ENCODE measurements around the gene TCF4.

Gene TCF4

GRCh38 chr18:55500316-55501086 is 87.5 kb downstream of the TCF4 start:
- no peaks in the 10 kb centered on the region for H3K27me3 ChIP-seq (replicated peaks in 2 of 5; ENCODE audit: control insufficient read depth in 4 of 5, insufficient read depth in 5 of 5, low read length in 4 of 5)
- DNase-seq = peak in 2 of 3 donors; percentile 47 to 59
- ChIA-PET POLR2A (interaction anchor here (0.6 kb wide), 1 partner anchor 148 kb away, joined by 3 read pairs; no protein-coding TSS in a partner anchor), CTCF (interaction anchor here (1.0 kb wide), 1 partner anchor 12 kb away, joined by 3 read pairs; no protein-coding TSS in a partner anchor)
- H3K4me1 ChIP-seq (ENCODE audit: control extremely low read depth in 1 of 4, control insufficient read depth in 4 of 4, insufficient read depth in 4 of 4, low read length in 3 of 4) = peaks cover 0 to 15% (median 6%) of the 10 kb centered on the region in 4 experiments
- no peak overlapping the region for H3K27ac ChIP-seq (ENCODE audit: insufficient read depth in 1 of 2, low read depth in 1 of 2, low read length in 2 of 2, poor library complexity in 1 of 2, severe bottlenecking in 2 of 2)
- WGBS (ENCODE audit: insufficient coverage) = no CpG with 5 or more reads among the region's 4 CpGs
- H3K4me3 ChIP-seq (ENCODE audit: control insufficient read depth in 1 of 7, extremely low read depth in 1 of 7, insufficient read depth in 4 of 7, low read depth in 2 of 7, low read length in 6 of 7) = no peak overlapping the region
- no peaks in the 10 kb centered on the region for H3K9me3 ChIP-seq (ENCODE audit: control extremely low read depth in 1 of 5, control insufficient read depth in 4 of 5, insufficient read depth in 2 of 5, low read depth in 1 of 5, low read length in 4 of 5)
- peaks cover 0 to 3% (median 0%) of the 10 kb centered on the region in 4 experiments for H3K36me3 ChIP-seq (ENCODE audit: control insufficient read depth in 4 of 4, insufficient read depth in 4 of 4, low read length in 3 of 4)

GRCh38 chr18:55499526-55499925 is 88.5 kb downstream of the TCF4 start:
- ChIA-PET POLR2A (no interaction called here), CTCF (interaction anchor here (0.8 to 1.0 kb wide), 2 partner anchors 14 to 158 kb away, joined by 4 read pairs; no protein-coding TSS in a partner anchor)
- H3K36me3 ChIP-seq (ENCODE audit: control insufficient read depth in 4 of 4, insufficient read depth in 4 of 4, low read length in 3 of 4) = peaks cover 0 to 3% (median 0%) of the 10 kb centered on the region in 4 experiments
- no peak overlapping the region for H3K27ac ChIP-seq (ENCODE audit: insufficient read depth in 1 of 2, low read depth in 1 of 2, low read length in 2 of 2, poor library complexity in 1 of 2, severe bottlenecking in 2 of 2)
- H3K4me3 ChIP-seq (ENCODE audit: control insufficient read depth in 1 of 7, extremely low read depth in 1 of 7, insufficient read depth in 4 of 7, low read depth in 2 of 7, low read length in 6 of 7) = no peak overlapping the region
- 100% methylated on average over 2 of the region's 3 CpGs for WGBS (ENCODE audit: insufficient coverage)
- DNase-seq = no peak
- peaks cover 0 to 15% (median 6%) of the 10 kb centered on the region in 4 experiments for H3K4me1 ChIP-seq (ENCODE audit: control extremely low read depth in 1 of 4, control insufficient read depth in 4 of 4, insufficient read depth in 4 of 4, low read length in 3 of 4)
- no peaks in the 10 kb centered on the region for H3K27me3 ChIP-seq (replicated peaks in 2 of 5; ENCODE audit: control insufficient read depth in 4 of 5, insufficient read depth in 5 of 5, low read length in 4 of 5)
- no peaks in the 10 kb centered on the region for H3K9me3 ChIP-seq (ENCODE audit: control extremely low read depth in 1 of 5, control insufficient read depth in 4 of 5, insufficient read depth in 2 of 5, low read depth in 1 of 5, low read length in 4 of 5)

DNA sequence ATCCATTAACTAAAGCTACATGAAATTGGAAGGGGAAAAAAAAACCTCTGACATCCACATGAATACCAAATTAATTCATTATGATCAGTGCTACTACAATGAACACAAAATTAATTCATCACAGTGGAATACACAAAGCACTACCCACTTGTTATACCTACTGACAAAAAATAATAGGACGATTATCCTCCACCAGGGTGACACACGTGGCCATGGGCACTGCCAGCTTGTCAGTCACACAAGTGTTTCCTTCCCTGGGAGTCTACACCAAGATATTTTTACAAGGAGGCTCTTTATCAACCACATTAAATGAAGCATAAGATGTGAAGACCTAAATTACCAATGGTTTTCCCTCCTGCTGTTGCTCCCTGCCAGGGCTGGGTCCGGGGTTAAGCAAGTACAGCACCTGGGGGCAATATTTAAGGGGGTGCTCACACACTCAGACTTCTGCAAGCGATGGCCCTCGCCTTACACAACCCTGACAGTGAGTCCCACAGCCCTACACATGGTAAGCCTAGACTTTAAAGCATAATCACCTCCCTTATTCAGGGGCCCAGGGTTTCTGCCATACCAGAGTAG is 90.1 kb downstream of the TCF4 start:
- H3K27me3 ChIP-seq (replicated peaks in 2 of 5; ENCODE audit: control insufficient read depth in 4 of 5, insufficient read depth in 5 of 5, low read length in 4 of 5) = no peaks in the 10 kb centered on the region
- WGBS (ENCODE audit: insufficient coverage) = 82% methylated on average over 5 of the region's 5 CpGs
- ChIA-PET POLR2A (interaction anchor here (1.3 kb wide), 1 partner anchor 10 kb away, joined by 9 read pairs; no protein-coding TSS in a partner anchor), CTCF (interaction anchor here (1.4 to 2.1 kb wide), 3 partner anchors 8 to 32 kb away, joined by 3 to 6 read pairs (median 4); no protein-coding TSS in a partner anchor)
- no peak overlapping the region for H3K4me3 ChIP-seq (ENCODE audit: control insufficient read depth in 1 of 7, extremely low read depth in 1 of 7, insufficient read depth in 4 of 7, low read depth in 2 of 7, low read length in 6 of 7)
- H3K4me1 ChIP-seq (ENCODE audit: control extremely low read depth in 1 of 4, control insufficient read depth in 4 of 4, insufficient read depth in 4 of 4, low read length in 3 of 4) = peaks cover 0 to 15% (median 6%) of the 10 kb centered on the region in 4 experiments
- peaks cover 0 to 3% (median 0%) of the 10 kb centered on the region in 4 experiments for H3K36me3 ChIP-seq (ENCODE audit: control insufficient read depth in 4 of 4, insufficient read depth in 4 of 4, low read length in 3 of 4)
- no peak overlapping the region for H3K27ac ChIP-seq (ENCODE audit: insufficient read depth in 1 of 2, low read depth in 1 of 2, low read length in 2 of 2, poor library complexity in 1 of 2, severe bottlenecking in 2 of 2)
- H3K9me3 ChIP-seq (ENCODE audit: control extremely low read depth in 1 of 5, control insufficient read depth in 4 of 5, insufficient read depth in 2 of 5, low read depth in 1 of 5, low read length in 4 of 5) = no peaks in the 10 kb centered on the region
- peak in 1 of 3 donors; percentile 23 for DNase-seq

GRCh38 chr18:55494899-55495298 is 93.1 kb downstream of the TCF4 start:
- H3K27ac ChIP-seq (ENCODE audit: insufficient read depth in 1 of 2, low read depth in 1 of 2, low read length in 2 of 2, poor library complexity in 1 of 2, severe bottlenecking in 2 of 2) = no peak overlapping the region
- peaks cover 0 to 5% (median 2%) of the 10 kb centered on the region in 4 experiments for H3K4me1 ChIP-seq (ENCODE audit: control extremely low read depth in 1 of 4, control insufficient read depth in 4 of 4, insufficient read depth in 4 of 4, low read length in 3 of 4)
- no peak overlapping the region for H3K4me3 ChIP-seq (ENCODE audit: control insufficient read depth in 1 of 7, extremely low read depth in 1 of 7, insufficient read depth in 4 of 7, low read depth in 2 of 7, low read length in 6 of 7)
- ChIA-PET POLR2A (interaction anchor here (0.6 kb wide), 1 partner anchor 230 kb away, joined by 6 read pairs; no protein-coding TSS in a partner anchor), CTCF (no interaction called here)
- DNase-seq = no peak
- no CpG with 5 or more reads among the region's 1 CpG for WGBS (ENCODE audit: insufficient coverage)
- H3K27me3 ChIP-seq (replicated peaks in 2 of 5; ENCODE audit: control insufficient read depth in 4 of 5, insufficient read depth in 5 of 5, low read length in 4 of 5) = no peaks in the 10 kb centered on the region
- no peaks in the 10 kb centered on the region for H3K9me3 ChIP-seq (ENCODE audit: control extremely low read depth in 1 of 5, control insufficient read depth in 4 of 5, insufficient read depth in 2 of 5, low read depth in 1 of 5, low read length in 4 of 5)
- H3K36me3 ChIP-seq (ENCODE audit: control insufficient read depth in 4 of 4, insufficient read depth in 4 of 4, low read length in 3 of 4) = peaks cover 0 to 3% (median 0%) of the 10 kb centered on the region in 4 experiments

- H3K27me3 ChIP-seq (replicated peaks in 2 of 5; ENCODE audit: control insufficient read depth in 4 of 5, insufficient read depth in 5 of 5, low read length in 4 of 5) = no peaks in the 10 kb centered on the region
- POLR2A ChIA-PET = no interaction called here
- H3K4me1 ChIP-seq (ENCODE audit: control extremely low read depth in 1 of 4, control insufficient read depth in 4 of 4, insufficient read depth in 4 of 4, low read length in 3 of 4) = peaks cover 3 to 9% (median 6%) of the 10 kb centered on the region in 4 experiments
- H3K9me3 ChIP-seq (ENCODE audit: control extremely low read depth in 1 of 5, control insufficient read depth in 4 of 5, insufficient read depth in 2 of 5, low read depth in 1 of 5, low read length in 4 of 5) = no peaks in the 10 kb centered on the region
- H3K4me3 ChIP-seq (ENCODE audit: control insufficient read depth in 1 of 7, extremely low read depth in 1 of 7, insufficient read depth in 4 of 7, low read depth in 2 of 7, low read length in 6 of 7) = no peak overlapping the region
- no peak for DNase-seq
- peaks cover 0 to 3% (median 0%) of the 10 kb centered on the region in 4 experiments for H3K36me3 ChIP-seq (ENCODE audit: control insufficient read depth in 4 of 4, insufficient read depth in 4 of 4, low read length in 3 of 4)
- CTCF ChIA-PET = no interaction called here
- no peak overlapping the region for H3K27ac ChIP-seq (ENCODE audit: insufficient read depth in 1 of 2, low read depth in 1 of 2, low read length in 2 of 2, poor library complexity in 1 of 2, severe bottlenecking in 2 of 2)
- no CpG with 5 or more reads among the region's 1 CpG for WGBS (ENCODE audit: insufficient coverage)
These were observed 93.6 kb downstream of the TCF4 start for GRCh38 chr18:55494441-55494840.

- no peaks in the 10 kb centered on the region for H3K36me3 ChIP-seq (ENCODE audit: control insufficient read depth in 4 of 4, insufficient read depth in 4 of 4, low read length in 3 of 4)
- POLR2A ChIA-PET = no interaction called here
- H3K27me3 ChIP-seq (replicated peaks in 2 of 5; ENCODE audit: control insufficient read depth in 4 of 5, insufficient read depth in 5 of 5, low read length in 4 of 5) = no peaks in the 10 kb centered on the region
- no peak overlapping the region for H3K27ac ChIP-seq (ENCODE audit: insufficient read depth in 1 of 2, low read depth in 1 of 2, low read length in 2 of 2, poor library complexity in 1 of 2, severe bottlenecking in 2 of 2)
- H3K4me3 ChIP-seq (ENCODE audit: control insufficient read depth in 1 of 7, extremely low read depth in 1 of 7, insufficient read depth in 4 of 7, low read depth in 2 of 7, low read length in 6 of 7) = no peak overlapping the region
- 93% methylated on average over 3 of the region's 4 CpGs for WGBS (ENCODE audit: insufficient coverage)
- H3K9me3 ChIP-seq (ENCODE audit: control extremely low read depth in 1 of 5, control insufficient read depth in 4 of 5, insufficient read depth in 2 of 5, low read depth in 1 of 5, low read length in 4 of 5) = no peaks in the 10 kb centered on the region
- peaks cover 6 to 16% (median 10%) of the 10 kb centered on the region in 4 experiments for H3K4me1 ChIP-seq (ENCODE audit: control extremely low read depth in 1 of 4, control insufficient read depth in 4 of 4, insufficient read depth in 4 of 4, low read length in 3 of 4)
- no peak for DNase-seq
- CTCF ChIA-PET = no interaction called here
These were observed 96.4 kb downstream of the TCF4 start for GRCh38 chr18:55491616-55492015.
